Upper lobe of right lung (tissue), 1 donor: ENCODE data around the gene PDE11A. TPM values are rescaled to one million over a fixed set of nuclear protein-coding genes. Genes with fewer than 3 reads are reported as not detected.

ENCODE experiments used
- ATAC-seq: fragments of 200-7000 bp; cut with Tn5 transposase; one replicate; pipeline ENCODE4 v1.9.1; 2020; ENCODE audit warnings: mild to moderate bottlenecking, moderate library complexity
- DNase-seq: peaks from one replicate; pipeline ENCODE4 v3.0.0-alpha.2; 2020
- H3K27ac ChIP-seq: fragments of 200-600 bp; one replicate; pipeline ENCODE4 v1.8.0; 2022
- H3K27me3 ChIP-seq: fragments of 200-600 bp; one replicate; pipeline ENCODE4 v1.8.0; 2022; ENCODE audit warnings: mild to moderate bottlenecking
- H3K36me3 ChIP-seq: fragments of 200-600 bp; one replicate; pipeline ENCODE4 v1.8.0; 2022
- H3K4me1 ChIP-seq: fragments of 200-600 bp; one replicate; pipeline ENCODE4 v1.8.0; 2022
- H3K4me3 ChIP-seq: fragments of 200-600 bp; one replicate; pipeline ENCODE4 v1.8.0; 2022; ENCODE audit warnings: mild to moderate bottlenecking
- H3K9me3 ChIP-seq: fragments of 200-600 bp; one replicate; pipeline ENCODE4 v1.8.0; 2022
- intact Hi-C: fragments of 100-400 bp; cut with DNase I; formaldehyde crosslinking; loops from one replicate; pipeline ENCODE4 v1.11.0; 2022
- total RNA-seq: library from RNA; stranded (reverse); fragmentation: NEBNext Ultra II Directional; extraction: Animal tissue kit (Norgen Biotek cat#: 25700); gene quantifications from one replicate; pipeline ENCODE4 v1.2.1, GENCODE V29; 2021
- TF ChIP-seq, protein P1 (sequence below): fragments of 200-600 bp; IDR thresholded peaks from one replicate; pipeline ENCODE4 v1.8.0; 2022; ENCODE audit warnings: antibody characterized with exemption
- donor health status: DM: no; HTN: yes; CAD: no; lungs with severe emphysema.

Gene PDE11A
- total RNA-seq, 1 donor from 2014 or later: not detected

DNA sequence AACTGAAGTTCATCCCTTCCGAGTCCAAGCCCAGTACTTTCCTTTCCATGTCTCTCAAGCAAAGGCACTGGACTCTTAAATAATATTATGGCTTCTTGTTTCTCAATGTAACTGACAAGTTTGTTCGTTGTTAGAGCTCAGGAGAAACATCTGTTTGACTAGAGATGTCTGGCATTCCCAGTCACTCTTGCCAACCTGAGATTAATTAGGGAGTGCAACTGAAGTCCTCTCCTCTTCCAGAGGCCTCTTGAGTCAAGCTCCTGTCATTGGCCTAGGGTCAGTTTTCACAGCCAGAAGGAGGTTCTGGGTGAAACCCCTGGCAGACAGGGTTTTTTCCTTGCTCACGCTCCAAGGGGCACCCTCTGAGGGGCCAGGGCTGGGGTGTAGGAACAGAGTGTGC, 483.9 kb downstream of the PDE11A start:
- intact Hi-C loops: no loop called here
- no peak overlapping the region for H3K27ac ChIP-seq
- TF ChIP-seq, protein P1, sequence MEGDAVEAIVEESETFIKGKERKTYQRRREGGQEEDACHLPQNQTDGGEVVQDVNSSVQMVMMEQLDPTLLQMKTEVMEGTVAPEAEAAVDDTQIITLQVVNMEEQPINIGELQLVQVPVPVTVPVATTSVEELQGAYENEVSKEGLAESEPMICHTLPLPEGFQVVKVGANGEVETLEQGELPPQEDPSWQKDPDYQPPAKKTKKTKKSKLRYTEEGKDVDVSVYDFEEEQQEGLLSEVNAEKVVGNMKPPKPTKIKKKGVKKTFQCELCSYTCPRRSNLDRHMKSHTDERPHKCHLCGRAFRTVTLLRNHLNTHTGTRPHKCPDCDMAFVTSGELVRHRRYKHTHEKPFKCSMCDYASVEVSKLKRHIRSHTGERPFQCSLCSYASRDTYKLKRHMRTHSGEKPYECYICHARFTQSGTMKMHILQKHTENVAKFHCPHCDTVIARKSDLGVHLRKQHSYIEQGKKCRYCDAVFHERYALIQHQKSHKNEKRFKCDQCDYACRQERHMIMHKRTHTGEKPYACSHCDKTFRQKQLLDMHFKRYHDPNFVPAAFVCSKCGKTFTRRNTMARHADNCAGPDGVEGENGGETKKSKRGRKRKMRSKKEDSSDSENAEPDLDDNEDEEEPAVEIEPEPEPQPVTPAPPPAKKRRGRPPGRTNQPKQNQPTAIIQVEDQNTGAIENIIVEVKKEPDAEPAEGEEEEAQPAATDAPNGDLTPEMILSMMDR: no peak
- H3K9me3 ChIP-seq: no peaks in the 10 kb centered on the region
- H3K36me3 ChIP-seq: no peaks in the 10 kb centered on the region
- DNase-seq (no peak), ATAC-seq (no peak)
- no peak overlapping the region for H3K4me3 ChIP-seq
- H3K4me1 ChIP-seq: no peaks in the 10 kb centered on the region
- no peaks in the 10 kb centered on the region for H3K27me3 ChIP-seq

DNA sequence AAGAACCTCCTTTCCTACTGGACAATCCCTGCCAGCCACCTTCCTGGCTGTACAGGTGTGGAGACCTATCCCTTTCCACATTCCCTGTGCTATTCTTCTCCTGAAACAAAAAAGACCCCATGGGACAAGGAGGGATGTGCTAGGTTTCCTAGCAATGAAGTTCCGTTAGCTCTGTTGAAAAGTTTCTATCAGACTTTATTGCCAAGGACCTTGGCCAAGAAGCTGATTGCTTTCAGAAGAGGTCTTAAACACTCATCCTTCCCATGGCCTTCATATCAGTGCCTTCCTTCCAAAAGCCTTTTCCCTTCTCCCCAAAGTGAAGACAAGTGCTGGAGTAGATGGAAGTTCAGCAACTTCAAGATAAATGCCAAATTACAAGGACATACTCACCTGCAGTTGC, 485.2 kb downstream of the PDE11A start:
- H3K27ac ChIP-seq: no peak overlapping the region
- ATAC-seq: no peak
- H3K4me1 ChIP-seq: no peaks in the 10 kb centered on the region
- no peak for DNase-seq
- intact Hi-C loops: no loop called here
- H3K4me3 ChIP-seq: no peak overlapping the region
- H3K27me3 ChIP-seq: no peaks in the 10 kb centered on the region
- no peaks in the 10 kb centered on the region for H3K36me3 ChIP-seq
- TF ChIP-seq, protein P1: no peak
- H3K9me3 ChIP-seq: no peaks in the 10 kb centered on the region

DNA sequence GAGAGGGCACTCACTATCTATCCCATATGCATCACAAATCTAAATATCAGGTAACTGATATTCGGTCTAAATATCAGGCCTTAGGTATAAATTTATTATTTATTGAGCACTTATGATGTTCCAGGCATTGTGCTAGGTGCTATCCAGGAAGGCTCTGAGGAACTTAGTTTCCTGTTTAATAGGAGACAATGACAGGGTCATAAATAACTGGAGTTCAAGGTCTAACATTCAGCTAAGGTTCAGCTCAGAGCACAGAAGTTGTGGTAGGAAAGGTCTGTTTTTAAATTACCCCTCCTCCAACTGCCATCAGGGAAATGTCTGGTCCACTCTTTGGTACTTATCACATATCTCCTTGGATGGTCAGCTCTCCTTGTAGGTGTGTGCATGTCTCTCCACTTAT, 486.4 kb downstream of the PDE11A start:
- ATAC-seq (no peak), DNase-seq (no peak)
- Histone ChIP-seq H3K4me1 (no peaks in the 10 kb centered on the region), H3K36me3 (no peaks in the 10 kb centered on the region), H3K4me3 (no peak overlapping the region), H3K9me3 (no peaks in the 10 kb centered on the region), H3K27ac (no peak overlapping the region), H3K27me3 (no peaks in the 10 kb centered on the region)
- intact Hi-C loops: no loop called here
- TF ChIP-seq, protein P1: no peak

DNA sequence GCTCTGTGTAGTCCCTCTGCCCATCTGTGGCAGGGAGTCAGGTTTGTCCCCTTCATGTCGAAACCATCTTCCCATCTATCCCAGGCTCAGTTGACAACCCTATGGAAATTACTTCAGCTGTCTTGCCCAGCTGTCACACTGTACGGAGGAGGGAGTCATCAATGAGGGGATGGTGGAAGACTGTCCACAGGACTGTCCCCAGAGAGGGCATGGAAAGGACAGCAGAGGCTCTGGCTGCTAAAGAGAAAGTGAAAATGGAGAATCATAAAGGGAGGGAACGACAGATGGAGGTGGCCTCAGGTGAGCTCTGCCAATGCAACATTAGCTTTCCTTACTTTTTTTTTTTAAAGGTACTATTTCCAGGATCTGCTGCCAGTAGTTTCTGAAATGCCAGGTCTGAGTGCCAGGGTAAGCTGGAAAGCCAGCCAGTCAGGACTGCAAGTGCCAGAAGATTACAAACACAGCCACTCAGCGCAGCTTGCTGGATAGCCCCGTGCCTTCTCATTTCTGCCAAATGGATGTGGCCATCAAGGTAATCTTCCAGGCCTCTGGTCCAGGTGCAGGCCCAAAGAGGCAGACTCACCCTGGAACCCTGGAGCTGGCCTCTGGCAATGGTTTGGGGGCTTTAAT, 487.2 kb downstream of the PDE11A start:
- Histone ChIP-seq H3K27ac (no peak overlapping the region), H3K4me1 (no peaks in the 10 kb centered on the region), H3K4me3 (no peak overlapping the region), H3K9me3 (no peaks in the 10 kb centered on the region), H3K27me3 (no peaks in the 10 kb centered on the region), H3K36me3 (no peaks in the 10 kb centered on the region)
- DNase-seq: no peak
- ATAC-seq: peak; percentile 39
- TF ChIP-seq, protein P1: no peak
- intact Hi-C loops: no loop called here

DNA sequence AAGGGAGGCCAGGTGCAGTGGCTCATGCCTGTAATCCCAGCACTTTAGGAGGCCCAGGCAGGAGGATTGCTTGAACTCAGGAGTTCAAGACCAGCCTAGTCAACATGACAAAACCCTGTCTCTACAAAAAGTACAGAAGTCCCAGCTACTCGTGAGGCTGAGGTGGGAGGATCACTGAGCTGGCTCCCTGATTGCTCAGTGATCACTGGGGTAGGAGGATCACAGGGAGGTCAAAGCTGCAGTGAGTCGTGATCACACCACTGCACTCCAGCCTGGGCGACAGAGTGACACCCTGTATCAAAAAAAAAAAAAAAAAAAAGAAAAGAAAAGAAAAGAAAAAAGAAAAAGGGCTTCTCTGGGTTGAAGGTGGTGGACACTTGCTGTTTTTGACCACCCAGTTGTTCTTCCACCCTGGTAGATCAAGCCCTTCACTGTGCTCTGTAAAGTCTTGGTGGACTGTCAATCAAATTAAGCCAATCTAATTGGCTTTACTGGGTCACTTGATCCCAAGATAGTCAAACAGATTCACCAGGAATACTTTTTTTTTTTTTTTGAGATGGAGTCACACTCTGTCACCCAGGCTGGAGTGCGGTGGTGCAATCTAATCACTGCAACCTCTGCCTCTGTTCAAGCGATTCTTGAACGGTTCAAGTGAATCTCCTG, 488.4 kb downstream of the PDE11A start:
- intact Hi-C loops: no loop called here
- TF ChIP-seq, protein P1: no peak
- no peak overlapping the region for H3K27ac ChIP-seq
- no peaks in the 10 kb centered on the region for H3K4me1 ChIP-seq
- H3K27me3 ChIP-seq: no peaks in the 10 kb centered on the region
- no peaks in the 10 kb centered on the region for H3K9me3 ChIP-seq
- H3K4me3 ChIP-seq: no peak overlapping the region
- ATAC-seq: no peak
- H3K36me3 ChIP-seq: no peaks in the 10 kb centered on the region
- DNase-seq: no peak
